A549 (cell line): Measurements from ENCODE around the gene NUPR2. TPM values are rescaled to one million over a fixed set of nuclear protein-coding genes. Genes with fewer than 3 reads are reported as not detected.

ENCODE experiments used
- ATAC-seq, 2 experiments: fragments of 200-7000 bp in 1 of 2; fragments of >200 bp in 1 of 2; cut with Nextera tagmentation in 1 of 2; cut with Tn5 transposase in 1 of 2; 3 replicates each; pipeline versions ENCODE4 v1.8.0 to v1.9.1; 2018 to 2020; ENCODE audit warnings: mild to moderate bottlenecking in 1 of 2, moderate library complexity in 1 of 2
- CTCF ChIA-PET: fragments of 300-600 bp; sonication (Branson Sonifier 250); formaldehyde crosslinking; extraction: SDS; loops from one replicate; lab custom pipeline; 2021; ENCODE audit warnings: antibody characterized with exemption, inconsistent platforms; lab: Yijun Ruan, JAX
- POLR2A ChIA-PET: fragments of 350-600 bp; formaldehyde crosslinking; extraction: SDS; loops from one replicate; lab custom pipeline; 2021; ENCODE audit warnings: antibody characterized with exemption, inconsistent platforms; lab: Yijun Ruan, JAX
- DNase-seq, 2 experiments: peaks; one replicate each; pipeline versions ENCODE4 v3.0.0 to v3.0.0-alpha.2; 2011 to 2016; ENCODE audit warnings: low read depth in 1 of 2, low spot score in 1 of 2
- FAIRE-seq: peaks from 2 replicates; lab custom pipeline; 2011; peaks lifted over from hg19 to GRCh38; lab: Jason Lieb, UNC
- H3K27ac ChIP-seq, 2 experiments: fragments of >200 bp; sonication (Bioruptor Twin); formaldehyde crosslinking; 3 replicates each; pipeline ENCODE4 v1.5.1; 2016 to 2017
- H3K4me1 ChIP-seq: fragments of >200 bp; sonication (Bioruptor Twin); formaldehyde crosslinking; 3 replicates; pipeline ENCODE4 v1.6.1; 2016
- H3K4me2 ChIP-seq: fragments of >200 bp; sonication (Bioruptor Twin); formaldehyde crosslinking; 3 replicates; pipeline ENCODE4 v1.6.1; 2016
- H3K4me3 ChIP-seq: fragments of >200 bp; sonication (Bioruptor Twin); formaldehyde crosslinking; 3 replicates; pipeline ENCODE4 v1.5.1; 2016
- H3K9me3 ChIP-seq: fragments of >200 bp; sonication (Bioruptor Twin); formaldehyde crosslinking; 3 replicates; pipeline ENCODE4 v1.6.1; 2016
- CBX8 ChIP-seq: fragments of 200-600 bp; sonication (generic); IDR thresholded peaks from 2 replicates; pipeline ENCODE4 v1.6.1; 2016
- CHD2 ChIP-seq: fragments of 150-350 bp; IDR thresholded peaks from 2 replicates; pipeline ENCODE4 v1.6.1; 2014; ENCODE audit warnings: low read length; ENCODE audit not compliant: partially characterized antibody
- CHD4 ChIP-seq: fragments of 200-600 bp; sonication (generic); IDR thresholded peaks from 2 replicates; pipeline ENCODE4 v1.6.1; 2016; ENCODE audit warnings: antibody characterized with exemption, mild to moderate bottlenecking, borderline replicate concordance
- EHF ChIP-seq: fragments of 250-450 bp; sonication (Bioruptor Pico); IDR thresholded peaks from 2 replicates; pipeline ENCODE4 v1.5.0; 2020; ENCODE audit warnings: mild to moderate bottlenecking
- EHMT2 ChIP-seq: fragments of 200-600 bp; sonication (generic); IDR thresholded peaks from 2 replicates; pipeline ENCODE4 v1.6.1; 2016; ENCODE audit warnings: antibody characterized with exemption, low read depth, mild to moderate bottlenecking, moderate library complexity
- ESRRA ChIP-seq: fragments of 150-350 bp; IDR thresholded peaks from 2 replicates; pipeline ENCODE4 v1.6.1; 2014; ENCODE audit warnings: mild to moderate bottlenecking, low read length, borderline replicate concordance
- FOSL2 ChIP-seq, 2 experiments: fragments of 450-650 bp in 1 of 2; fragments of >200 bp in 1 of 2; sonication (Bioruptor Twin) in 1 of 2; formaldehyde crosslinking; IDR thresholded peaks; 2 replicates each; pipeline versions ENCODE4 v1.5.0 to v1.6.1; 2016 to 2020; ENCODE audit warnings: mild to moderate bottlenecking in 1 of 2, moderate library complexity in 1 of 2
- GATA3 ChIP-seq: IDR thresholded peaks from 2 replicates; pipeline ENCODE4 v1.6.1; 2012; ENCODE audit warnings: borderline replicate concordance
- HDAC2 ChIP-seq: fragments of 200-600 bp; sonication (generic); IDR thresholded peaks from 2 replicates; pipeline ENCODE4 v1.6.1; 2016
- HEYL ChIP-seq: fragments of 250-450 bp; sonication (Bioruptor Pico); IDR thresholded peaks from 2 replicates; pipeline ENCODE4 v1.8.0; 2021; ENCODE audit warnings: mild to moderate bottlenecking, moderate library complexity
- HOXA7 ChIP-seq: fragments of 250-450 bp; sonication (Bioruptor Pico); IDR thresholded peaks from 2 replicates; pipeline ENCODE4 v1.5.0; 2020; ENCODE audit warnings: mild to moderate bottlenecking, moderate library complexity
- HOXB13 ChIP-seq: fragments of 250-450 bp; sonication (Bioruptor Pico); IDR thresholded peaks from 2 replicates; pipeline ENCODE4 v1.5.0; 2020; ENCODE audit warnings: low read depth, mild to moderate bottlenecking, moderate library complexity
- JUN ChIP-seq, 2 experiments: fragments of >200 bp; sonication (Bioruptor Twin); formaldehyde crosslinking; IDR thresholded peaks; 2 replicates in 1 of 2; 3 replicates in 1 of 2; pipeline ENCODE4 v1.6.1; 2016 to 2017
- JUNB ChIP-seq: fragments of >200 bp; sonication (Bioruptor Twin); formaldehyde crosslinking; IDR thresholded peaks from 2 replicates; pipeline ENCODE4 v1.6.1; 2016
- KDM5A ChIP-seq: fragments of 200-600 bp; sonication (generic); IDR thresholded peaks from 2 replicates; pipeline ENCODE4 v1.6.1; 2016; ENCODE audit warnings: antibody characterized with exemption, mild to moderate bottlenecking
- MYC ChIP-seq: IDR thresholded peaks from 2 replicates; pipeline ENCODE4 v1.6.1; 2012; ENCODE audit warnings: mild to moderate bottlenecking, inconsistent platforms, low read length, improper control_type of control experiment, borderline replicate concordance
- NFE2L2 ChIP-seq: fragments of 150-350 bp; conservative IDR thresholded peaks from 2 replicates; pipeline ENCODE4 v1.6.1; 2014; ENCODE audit warnings: low read length
- NPAS2 ChIP-seq: fragments of 250-450 bp; sonication (Bioruptor Pico); IDR thresholded peaks from 2 replicates; pipeline ENCODE4 v1.8.0; 2022; ENCODE audit warnings: mild to moderate bottlenecking, moderate library complexity, borderline replicate concordance
- NR3C1 ChIP-seq: fragments of >200 bp; sonication (Bioruptor Twin); formaldehyde crosslinking; IDR thresholded peaks from 3 replicates; pipeline ENCODE4 v1.6.1; 2017
- POLR2A ChIP-seq: IDR thresholded peaks from 2 replicates; pipeline ENCODE4 v1.6.1; 2012; ENCODE audit warnings: mild to moderate bottlenecking, low read length
- POLR2AphosphoS2 ChIP-seq: conservative IDR thresholded peaks from 2 replicates; pipeline ENCODE4 v1.6.1; 2012; ENCODE audit warnings: low read length, improper control_type of control experiment, inconsistent platforms
- RAD21 ChIP-seq, 2 experiments: fragments of >200 bp in 1 of 2; sonication (Bioruptor Twin) in 1 of 2; formaldehyde crosslinking in 1 of 2; IDR thresholded peaks in 1 of 2; conservative IDR thresholded peaks in 1 of 2; 2 replicates in 1 of 2; 3 replicates in 1 of 2; pipeline ENCODE4 v1.6.1; 2012 to 2018; ENCODE audit warnings: inconsistent platforms in 1 of 2
- RNF2 ChIP-seq: fragments of 200-600 bp; sonication (generic); IDR thresholded peaks from 2 replicates; pipeline ENCODE4 v1.6.1; 2016; ENCODE audit warnings: low read depth, mild to moderate bottlenecking, antibody characterized with exemption, moderate library complexity, borderline replicate concordance
- SREBF2 ChIP-seq: fragments of 450-650 bp; IDR thresholded peaks from 2 replicates; pipeline ENCODE4 v1.6.1; 2014; ENCODE audit warnings: mild to moderate bottlenecking, moderate library complexity
- TFCP2L1 ChIP-seq: fragments of 250-450 bp; sonication (Bioruptor Pico); IDR thresholded peaks from 2 replicates; pipeline ENCODE4 v1.5.0; 2021; ENCODE audit warnings: mild to moderate bottlenecking
- ZSCAN20 ChIP-seq: fragments of 250-450 bp; sonication (Bioruptor Pico); IDR thresholded peaks from 2 replicates; pipeline ENCODE4 v1.8.0; 2022; ENCODE audit warnings: mild to moderate bottlenecking, moderate library complexity
- WGBS: methylation state at CpG from one replicate; pipeline ENCODE4 v1.1.6; 2017; ENCODE audit errors: missing lambda C conversion rate; 5-methylcytosine and 5-hydroxymethylcytosine counted together
- polyA plus RNA-seq, 4 experiments: library from polyadenylated mRNA; depleted of rRNA in 3 of 4; stranded (reverse); fragments of >200 nt; fragmentation: RNase III in 1 of 4; extraction: RNeasy Plus Mini Kit Qiagen cat#74134 plus additional on column Dnase treatment in 1 of 4; gene quantifications; 2 replicates in 3 of 4; 3 replicates in 1 of 4; pipeline ENCODE4 v1.2.3, GENCODE V29; 2011 to 2017
- TF ChIP-seq, protein P1 (sequence below): IDR thresholded peaks from 2 replicates; pipeline ENCODE4 v1.6.1; 2012
- TF ChIP-seq, protein P2 (sequence below): fragments of >200 bp; sonication (Bioruptor Twin); formaldehyde crosslinking; IDR thresholded peaks from 2 replicates; pipeline ENCODE4 v1.6.1; 2016
- TF ChIP-seq, protein P3 (sequence below): IDR thresholded peaks from 2 replicates; pipeline ENCODE4 v1.6.1; 2012; ENCODE audit warnings: low read depth, borderline replicate concordance
- TF ChIP-seq, protein P4 (sequence below): fragments of >200 bp; sonication (Bioruptor Twin); formaldehyde crosslinking; IDR thresholded peaks from 3 replicates; pipeline ENCODE4 v1.6.1; 2016
- TF ChIP-seq, protein P5 (sequence below): fragments of 250-450 bp; sonication (Bioruptor Pico); IDR thresholded peaks from 2 replicates; pipeline ENCODE4 v1.5.0; 2021; ENCODE audit warnings: mild to moderate bottlenecking, moderate library complexity, borderline replicate concordance

NUPR2 gene
- polyA plus RNA-seq, 2 of the 4 experiments (the other 2 are of a cell fraction): not detected

DNA sequence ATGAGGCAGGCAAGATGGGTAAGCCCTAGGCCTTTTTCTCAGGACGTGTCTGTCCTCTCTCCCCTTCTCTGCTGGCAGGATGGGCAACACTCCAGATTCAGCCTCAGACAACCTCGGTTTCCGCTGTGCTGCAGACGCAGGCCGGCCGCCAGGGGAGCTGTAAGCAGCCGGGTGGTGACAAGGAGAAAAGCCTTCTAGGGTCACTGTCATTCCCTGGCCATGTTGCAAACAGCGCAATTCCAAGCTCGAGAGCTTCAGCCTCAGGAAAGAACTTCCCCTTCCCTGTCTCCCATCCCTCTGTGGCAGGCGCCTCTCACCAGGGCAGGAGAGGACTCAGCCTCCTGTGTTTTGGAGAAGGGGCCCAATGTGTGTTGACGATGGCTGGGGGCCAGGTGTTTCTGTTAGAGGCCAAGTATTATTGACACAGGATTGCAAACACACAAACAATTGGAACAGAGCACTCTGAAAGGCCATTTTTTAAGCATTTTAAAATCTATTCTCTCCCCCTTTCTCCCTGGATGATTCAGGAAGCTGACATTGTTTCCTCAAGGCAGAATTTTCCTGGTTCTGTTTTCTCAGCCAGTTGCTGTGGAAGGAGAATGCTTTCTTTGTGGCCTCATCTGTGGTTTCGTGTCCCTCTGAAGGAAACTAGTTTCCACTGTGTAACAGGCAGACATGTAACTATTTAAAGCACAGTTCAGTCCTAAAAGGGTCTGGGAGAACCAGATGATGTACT lies 36.6 kb downstream of the NUPR2 start (continued):
- TF ChIP-seq, protein P1, sequence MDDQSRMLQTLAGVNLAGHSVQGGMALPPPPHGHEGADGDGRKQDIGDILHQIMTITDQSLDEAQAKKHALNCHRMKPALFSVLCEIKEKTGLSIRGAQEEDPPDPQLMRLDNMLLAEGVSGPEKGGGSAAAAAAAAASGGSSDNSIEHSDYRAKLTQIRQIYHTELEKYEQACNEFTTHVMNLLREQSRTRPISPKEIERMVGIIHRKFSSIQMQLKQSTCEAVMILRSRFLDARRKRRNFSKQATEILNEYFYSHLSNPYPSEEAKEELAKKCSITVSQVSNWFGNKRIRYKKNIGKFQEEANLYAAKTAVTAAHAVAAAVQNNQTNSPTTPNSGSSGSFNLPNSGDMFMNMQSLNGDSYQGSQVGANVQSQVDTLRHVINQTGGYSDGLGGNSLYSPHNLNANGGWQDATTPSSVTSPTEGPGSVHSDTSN: no peak
- TF ChIP-seq SREBF2: no peak
- TF ChIP-seq, protein P2, sequence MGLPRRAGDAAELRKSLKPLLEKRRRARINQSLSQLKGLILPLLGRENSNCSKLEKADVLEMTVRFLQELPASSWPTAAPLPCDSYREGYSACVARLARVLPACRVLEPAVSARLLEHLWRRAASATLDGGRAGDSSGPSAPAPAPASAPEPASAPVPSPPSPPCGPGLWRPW: no peak

DNA sequence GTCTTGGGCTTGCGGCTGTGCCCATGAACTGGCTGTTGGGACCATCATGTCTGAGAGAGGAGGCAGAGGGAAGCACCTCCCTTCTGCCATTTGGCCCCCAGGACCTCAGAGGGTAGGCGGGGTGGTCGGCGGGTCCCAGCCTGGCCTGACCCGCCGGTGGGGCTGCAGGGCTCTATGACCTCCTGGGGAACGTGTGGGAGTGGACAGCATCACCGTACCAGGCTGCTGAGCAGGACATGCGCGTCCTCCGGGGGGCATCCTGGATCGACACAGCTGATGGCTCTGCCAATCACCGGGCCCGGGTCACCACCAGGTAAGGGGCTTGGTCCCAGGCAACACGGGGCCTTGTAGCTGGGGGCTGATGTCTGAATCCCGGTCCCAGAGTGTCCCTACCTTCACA lies 38.0 kb downstream of the NUPR2 start:
- DNase-seq (no peak), FAIRE-seq (no peak), ATAC-seq (no peak)
- H3K9me3 ChIP-seq: no peaks in the 10 kb centered on the region
- H3K4me1 ChIP-seq: peaks cover 7% of the 10 kb centered on the region; the same call in 1 of the 3 replicates
- CTCF ChIA-PET: interaction anchor here (0.6 to 3.3 kb wide), 9 partner anchors 11 to 485 kb away, joined by 3 to 13 read pairs (median 4); partner anchors contain the start of gene PHKG1
- no peak overlapping the region for H3K4me3 ChIP-seq
- no peak overlapping the region for H3K4me2 ChIP-seq
- 85% methylated on average over 4 of the region's 16 CpGs for WGBS
- TF ChIP-seq HOXA7 (CRISPR knock-in tag): no peak
- TF ChIP-seq CHD4: no peak
- no peak for TF ChIP-seq NPAS2 (CRISPR knock-in tag)
- TF ChIP-seq, protein P3, sequence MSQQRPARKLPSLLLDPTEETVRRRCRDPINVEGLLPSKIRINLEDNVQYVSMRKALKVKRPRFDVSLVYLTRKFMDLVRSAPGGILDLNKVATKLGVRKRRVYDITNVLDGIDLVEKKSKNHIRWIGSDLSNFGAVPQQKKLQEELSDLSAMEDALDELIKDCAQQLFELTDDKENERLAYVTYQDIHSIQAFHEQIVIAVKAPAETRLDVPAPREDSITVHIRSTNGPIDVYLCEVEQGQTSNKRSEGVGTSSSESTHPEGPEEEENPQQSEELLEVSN: no peak
- TF ChIP-seq POLR2A: no peak
- TF ChIP-seq NR3C1: no peak
- TF ChIP-seq ZSCAN20 (CRISPR knock-in tag): no peak
- TF ChIP-seq JUN (IDR thresholded peaks at IDR 0.05): no peak
- TF ChIP-seq KDM5A: no peak
- no peak for TF ChIP-seq CHD2
- TF ChIP-seq EHF (CRISPR knock-in tag): no peak
- TF ChIP-seq RNF2: no peak
- TF ChIP-seq MYC: no peak
- no peak for TF ChIP-seq GATA3
- TF ChIP-seq RAD21 (conservative IDR thresholded peaks at IDR 0.05 in 1 of 2, IDR thresholded peaks at IDR 0.05 in 1 of 2): no peak
- no peak for TF ChIP-seq FOSL2 (IDR thresholded peaks at IDR 0.05)
- TF ChIP-seq FOSL2 (CRISPR knock-in tag; IDR thresholded peaks at IDR 0.05): no peak
- TF ChIP-seq NFE2L2: no peak
- no peak for TF ChIP-seq TFCP2L1 (CRISPR knock-in tag)
- no peak overlapping the region for H3K27ac ChIP-seq
- POLR2A ChIA-PET: no interaction called here

DNA sequence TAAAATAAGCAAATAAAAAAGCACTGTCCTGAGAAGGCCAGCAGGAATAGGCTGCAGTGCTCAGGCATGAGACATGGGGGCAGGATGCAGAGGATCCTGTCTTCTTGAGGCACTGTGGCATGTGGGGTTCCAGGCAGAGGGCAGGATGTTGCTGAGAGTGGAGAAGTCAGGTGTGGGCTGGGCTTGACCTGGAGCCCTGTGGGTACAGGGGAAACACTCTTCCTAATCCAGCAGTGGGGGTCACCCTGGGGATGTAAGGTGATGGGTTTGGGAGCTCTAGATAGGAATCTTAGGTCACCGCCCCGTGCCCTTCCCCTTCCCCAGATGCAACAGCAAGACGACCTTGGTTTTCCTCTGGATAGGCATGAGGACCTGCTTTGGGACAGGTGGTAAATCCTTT lies 38.5 kb downstream of the NUPR2 start:
- Histone ChIP-seq H3K4me1 (peaks cover 7% of the 10 kb centered on the region; the same call in 1 of the 3 replicates), H3K9me3 (no peaks in the 10 kb centered on the region), H3K4me3 (no peak overlapping the region), H3K27ac (no peak overlapping the region), H3K4me2 (no peak overlapping the region)
- POLR2A ChIA-PET: no interaction called here
- 90% methylated on average over 3 of the region's 3 CpGs for WGBS
- FAIRE-seq (no peak), ATAC-seq (no peak), DNase-seq (no peak)
- CTCF ChIA-PET: interaction anchor here (0.6 to 3.3 kb wide), 6 partner anchors 11 to 437 kb away, joined by 3 to 13 read pairs (median 4); partner anchors contain the start of gene PHKG1
- TF ChIP-seq EHMT2 (no peak), HOXB13 (CRISPR knock-in tag) (no peak), HDAC2 (no peak), TFCP2L1 (CRISPR knock-in tag) (no peak), RNF2 (no peak), ESRRA (no peak), POLR2AphosphoS2 (no peak), EHF (CRISPR knock-in tag) (no peak), HEYL (CRISPR knock-in tag) (no peak), JUNB (no peak), CBX8 (no peak)
- TF ChIP-seq, protein P4, sequence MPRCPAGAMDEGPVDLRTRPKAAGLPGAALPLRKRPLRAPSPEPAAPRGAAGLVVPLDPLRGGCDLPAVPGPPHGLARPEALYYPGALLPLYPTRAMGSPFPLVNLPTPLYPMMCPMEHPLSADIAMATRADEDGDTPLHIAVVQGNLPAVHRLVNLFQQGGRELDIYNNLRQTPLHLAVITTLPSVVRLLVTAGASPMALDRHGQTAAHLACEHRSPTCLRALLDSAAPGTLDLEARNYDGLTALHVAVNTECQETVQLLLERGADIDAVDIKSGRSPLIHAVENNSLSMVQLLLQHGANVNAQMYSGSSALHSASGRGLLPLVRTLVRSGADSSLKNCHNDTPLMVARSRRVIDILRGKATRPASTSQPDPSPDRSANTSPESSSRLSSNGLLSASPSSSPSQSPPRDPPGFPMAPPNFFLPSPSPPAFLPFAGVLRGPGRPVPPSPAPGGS: no peak
- TF ChIP-seq, protein P2: no peak
- TF ChIP-seq, protein P5, sequence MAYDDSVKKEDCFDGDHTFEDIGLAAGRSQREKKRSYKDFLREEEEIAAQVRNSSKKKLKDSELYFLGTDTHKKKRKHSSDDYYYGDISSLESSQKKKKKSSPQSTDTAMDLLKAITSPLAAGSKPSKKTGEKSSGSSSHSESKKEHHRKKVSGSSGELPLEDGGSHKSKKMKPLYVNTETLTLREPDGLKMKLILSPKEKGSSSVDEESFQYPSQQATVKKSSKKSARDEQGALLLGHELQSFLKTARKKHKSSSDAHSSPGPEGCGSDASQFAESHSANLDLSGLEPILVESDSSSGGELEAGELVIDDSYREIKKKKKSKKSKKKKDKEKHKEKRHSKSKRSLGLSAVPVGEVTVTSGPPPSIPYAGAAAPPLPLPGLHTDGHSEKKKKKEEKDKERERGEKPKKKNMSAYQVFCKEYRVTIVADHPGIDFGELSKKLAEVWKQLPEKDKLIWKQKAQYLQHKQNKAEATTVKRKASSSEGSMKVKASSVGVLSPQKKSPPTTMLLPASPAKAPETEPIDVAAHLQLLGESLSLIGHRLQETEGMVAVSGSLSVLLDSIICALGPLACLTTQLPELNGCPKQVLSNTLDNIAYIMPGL (CRISPR knock-in tag): no peak
